Measurements from ENCODE around the gene DIAPH2.
"Not testable (repeated sequence)": the region's sequence is repeated elsewhere in the genome, so short reads cannot be mapped to it uniquely, and the experiment has no call there.

DIAPH2 gene

DNA sequence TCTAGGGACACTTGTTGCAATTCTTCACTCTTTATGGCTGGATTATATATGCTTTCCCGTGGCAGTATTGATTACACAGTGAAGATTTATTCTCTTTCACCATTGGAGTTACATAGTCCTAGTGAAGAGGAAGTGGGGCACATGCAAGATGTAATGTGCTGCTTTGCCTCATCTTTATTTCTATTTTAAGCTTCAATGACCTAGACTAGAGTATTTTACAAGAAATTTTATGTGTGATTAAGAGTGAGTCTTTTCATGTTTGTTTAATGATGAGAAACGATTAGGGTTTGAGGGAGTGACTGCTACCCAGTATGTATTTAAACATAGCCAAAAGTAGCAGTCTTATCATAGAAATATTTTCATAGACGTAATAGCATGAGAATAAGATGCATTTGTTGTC is 30.8 kb downstream of the DIAPH2 start:
- no peak overlapping the region for H3K27ac ChIP-seq (ENCODE audit: low read depth, low read length, severe bottlenecking)
- H3K4me3 ChIP-seq (ENCODE audit: extremely low read depth, insufficient read depth, low read length, poor library complexity, severe bottlenecking) = no peak overlapping the region
- WGBS, 2 experiments (ENCODE audit: insufficient coverage in 2 of 2) = no CpG with 5 or more reads among the region's 3 CpGs
- H3K4me1 ChIP-seq (ENCODE audit: control insufficient read depth, insufficient read depth, low read length, poor library complexity, severe bottlenecking) = no peaks in the 10 kb centered on the region
- H3K9me3 ChIP-seq (ENCODE audit: control insufficient read depth, low read length) = no peaks in the 10 kb centered on the region
- no peaks in the 10 kb centered on the region for H3K36me3 ChIP-seq (ENCODE audit: control insufficient read depth, insufficient read depth, low read length)

DNA sequence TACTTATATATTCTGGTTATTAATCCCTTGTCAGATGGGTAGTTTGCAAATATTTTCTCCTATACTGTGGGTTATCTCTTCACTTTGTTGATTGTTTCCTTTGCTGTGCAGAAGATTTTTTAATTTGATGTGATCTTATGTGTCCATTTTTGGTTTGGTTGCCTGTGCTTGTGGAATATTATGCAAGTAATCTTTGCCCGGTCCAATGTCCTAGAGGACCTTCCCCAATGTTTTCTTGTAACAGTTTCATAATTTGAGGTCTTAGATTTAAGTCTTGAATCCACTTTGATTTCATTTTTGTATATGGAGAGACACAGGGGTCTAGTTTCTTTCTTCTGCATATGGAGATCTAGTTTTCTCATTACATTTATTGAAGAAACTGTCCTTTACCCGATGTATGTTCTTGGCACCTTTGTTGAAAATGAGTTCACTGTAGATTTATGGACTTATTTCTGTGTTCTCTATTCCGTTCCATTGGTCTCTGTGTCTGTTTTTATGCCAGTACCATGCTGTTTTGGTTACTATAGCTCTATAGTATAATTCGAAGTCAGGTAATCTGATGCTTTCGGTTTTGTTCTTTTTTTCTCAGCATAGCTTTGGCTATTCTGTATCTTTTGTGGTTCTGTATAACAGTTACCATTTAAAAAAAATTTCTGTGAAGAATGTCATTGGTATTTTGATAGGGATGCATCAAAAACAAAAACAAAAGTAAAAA is 34.7 kb downstream of the DIAPH2 start:
- Histone ChIP-seq H3K27ac (ENCODE audit: low read depth, low read length, severe bottlenecking) (no peak overlapping the region), H3K36me3 (ENCODE audit: control insufficient read depth, insufficient read depth, low read length) (no peaks in the 10 kb centered on the region), H3K4me1 (ENCODE audit: control insufficient read depth, insufficient read depth, low read length, poor library complexity, severe bottlenecking) (no peaks in the 10 kb centered on the region), H3K9me3 (ENCODE audit: control insufficient read depth, low read length) (no peaks in the 10 kb centered on the region), H3K4me3 (ENCODE audit: extremely low read depth, insufficient read depth, low read length, poor library complexity, severe bottlenecking) (no peak overlapping the region)
- WGBS, 2 experiments (ENCODE audit: insufficient coverage in 2 of 2) = no CpG with 5 or more reads among the region's 5 CpGs

GRCh38 chrX:96721354-96721753 is 36.7 kb downstream of the DIAPH2 start:
- no peaks in the 10 kb centered on the region for H3K4me1 ChIP-seq (ENCODE audit: control insufficient read depth, insufficient read depth, low read length, poor library complexity, severe bottlenecking)
- H3K4me3 ChIP-seq (ENCODE audit: extremely low read depth, insufficient read depth, low read length, poor library complexity, severe bottlenecking) = no peak overlapping the region
- H3K27ac ChIP-seq (ENCODE audit: low read depth, low read length, severe bottlenecking) = no peak overlapping the region
- no peaks in the 10 kb centered on the region for H3K36me3 ChIP-seq (ENCODE audit: control insufficient read depth, insufficient read depth, low read length)
- H3K9me3 ChIP-seq (ENCODE audit: control insufficient read depth, low read length) = no peaks in the 10 kb centered on the region

GRCh38 chrX:96722781-96723180 is 38.1 kb downstream of the DIAPH2 start:
- no CpG with 5 or more reads among the region's 2 CpGs for whole genome bisulfite sequencing, 2 experiments (ENCODE audit: insufficient coverage in 2 of 2)
- H3K27ac ChIP-seq (ENCODE audit: low read depth, low read length, severe bottlenecking) = no peak overlapping the region
- H3K36me3 ChIP-seq (ENCODE audit: control insufficient read depth, insufficient read depth, low read length) = no peaks in the 10 kb centered on the region

DNA sequence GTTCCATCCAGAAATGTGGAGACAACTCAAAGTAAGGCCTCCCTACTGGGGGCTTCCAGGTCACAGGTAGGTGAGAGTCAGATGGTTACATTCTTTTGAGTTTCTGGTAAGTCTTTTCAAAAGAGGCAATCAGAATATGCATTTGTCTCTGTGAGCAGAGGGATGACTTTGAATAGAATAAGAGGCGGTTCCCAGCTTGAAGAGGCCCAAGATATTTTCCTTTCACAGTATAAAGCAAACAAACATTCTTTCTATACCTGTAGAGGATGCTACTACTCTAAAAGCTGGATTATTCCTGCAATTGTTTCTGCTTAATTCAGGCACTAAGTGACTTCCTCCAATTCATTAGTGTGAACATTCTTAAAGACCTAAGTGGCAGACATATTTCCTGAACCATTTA is 44.4 kb downstream of the DIAPH2 start:
- Histone ChIP-seq H3K9me3 (ENCODE audit: control insufficient read depth, low read length) (no peaks in the 10 kb centered on the region), H3K27ac (ENCODE audit: low read depth, low read length, severe bottlenecking) (no peak overlapping the region), H3K4me1 (ENCODE audit: control insufficient read depth, insufficient read depth, low read length, poor library complexity, severe bottlenecking) (no peaks in the 10 kb centered on the region), H3K4me3 (ENCODE audit: extremely low read depth, insufficient read depth, low read length, poor library complexity, severe bottlenecking) (no peak overlapping the region), H3K36me3 (ENCODE audit: control insufficient read depth, insufficient read depth, low read length) (no peaks in the 10 kb centered on the region)
- WGBS, 2 experiments (ENCODE audit: insufficient coverage in 2 of 2) = no CpG with 5 or more reads among the region's 1 CpG

More at GRCh38 chrX:96722781-96723180, 38.1 kb downstream of the DIAPH2 start:
- H3K4me3 ChIP-seq (ENCODE audit: extremely low read depth, insufficient read depth, low read length, poor library complexity, severe bottlenecking) = no peak overlapping the region
- no peaks in the 10 kb centered on the region for H3K4me1 ChIP-seq (ENCODE audit: control insufficient read depth, insufficient read depth, low read length, poor library complexity, severe bottlenecking)
- no peaks in the 10 kb centered on the region for H3K9me3 ChIP-seq (ENCODE audit: control insufficient read depth, low read length)

DNA sequence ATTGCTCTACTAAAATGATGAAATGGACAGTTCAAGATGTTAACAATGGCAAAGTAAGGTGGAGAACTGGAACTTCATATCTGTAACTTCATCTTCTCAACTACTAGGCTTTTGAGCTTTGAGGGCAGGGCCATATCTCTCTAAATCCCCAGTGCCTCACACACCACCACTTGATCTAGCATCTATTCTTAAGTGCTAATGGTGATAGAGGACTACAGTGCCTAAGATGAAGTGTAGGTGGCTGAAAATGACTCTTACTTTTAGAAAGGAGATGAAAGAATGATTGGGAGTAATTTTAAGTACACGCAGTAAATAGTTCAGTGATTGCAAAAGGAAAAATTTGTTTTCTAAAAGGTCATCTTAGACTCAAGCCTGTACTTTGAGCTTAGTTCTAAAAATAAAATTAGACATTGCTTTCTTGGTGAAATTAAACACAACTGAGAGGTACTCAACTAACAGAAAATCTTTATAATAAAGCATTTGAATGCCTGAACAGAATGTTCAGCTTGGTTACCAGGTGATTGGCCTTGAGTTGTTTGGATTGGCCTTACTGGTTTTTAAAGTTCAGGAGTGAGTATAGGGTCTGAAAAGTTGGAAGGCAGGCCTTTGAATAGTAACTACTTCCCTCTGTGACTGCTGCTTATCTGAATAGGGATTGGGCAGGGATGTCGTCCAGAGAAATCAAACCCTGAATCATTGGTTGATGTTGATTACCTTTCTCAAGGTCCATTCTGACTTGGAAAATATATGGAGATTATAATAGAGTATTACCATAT is 45.4 kb downstream of the DIAPH2 start:
- H3K27ac ChIP-seq (ENCODE audit: low read depth, low read length, severe bottlenecking) = no peak overlapping the region
- no peaks in the 10 kb centered on the region for H3K4me1 ChIP-seq (ENCODE audit: control insufficient read depth, insufficient read depth, low read length, poor library complexity, severe bottlenecking)
- H3K9me3 ChIP-seq (ENCODE audit: control insufficient read depth, low read length) = no peaks in the 10 kb centered on the region
- no peaks in the 10 kb centered on the region for H3K36me3 ChIP-seq (ENCODE audit: control insufficient read depth, insufficient read depth, low read length)
- WGBS, 2 experiments (ENCODE audit: insufficient coverage in 2 of 2) = no CpG with 5 or more reads among the region's 2 CpGs
- H3K4me3 ChIP-seq (ENCODE audit: extremely low read depth, insufficient read depth, low read length, poor library complexity, severe bottlenecking) = no peak overlapping the region

DNA sequence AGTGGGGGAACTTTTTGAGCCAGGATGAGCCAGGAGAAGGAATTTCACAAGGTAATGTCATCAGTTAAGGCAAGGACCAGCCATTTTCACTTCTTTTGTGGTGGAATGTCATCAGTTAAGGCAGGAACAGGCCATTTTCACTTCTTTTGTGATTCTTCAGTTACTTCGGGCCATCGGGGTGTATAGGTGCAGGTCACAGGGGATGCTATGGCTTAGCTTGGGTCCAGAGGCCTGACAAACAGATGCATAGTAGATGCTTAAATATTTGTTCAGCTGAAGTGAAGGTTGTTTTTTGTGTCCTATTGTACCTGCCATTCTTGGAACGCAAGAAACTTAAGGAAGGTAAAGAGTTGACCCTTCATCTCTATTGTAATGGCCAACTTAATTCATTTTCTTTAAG is 46.4 kb downstream of the DIAPH2 start:
- not testable (repeated sequence) for H3K4me1 ChIP-seq (ENCODE audit: control insufficient read depth, insufficient read depth, low read length, poor library complexity, severe bottlenecking); H3K9me3 ChIP-seq (ENCODE audit: control insufficient read depth, low read length)
- 80% methylated on average over 1 of the region's 3 CpGs; no CpG with 5 or more reads in 1 of the 2 experiments for WGBS, 2 experiments (ENCODE audit: insufficient coverage in 2 of 2)

GRCh38 chrX:96743367-96744073 is 58.9 kb downstream of the DIAPH2 start:
- Histone ChIP-seq H3K9me3 (ENCODE audit: control insufficient read depth, low read length) (no peaks in the 10 kb centered on the region), H3K4me3 (ENCODE audit: extremely low read depth, insufficient read depth, low read length, poor library complexity, severe bottlenecking) (no peak overlapping the region), H3K27ac (ENCODE audit: low read depth, low read length, severe bottlenecking) (no peak overlapping the region), H3K36me3 (ENCODE audit: control insufficient read depth, insufficient read depth, low read length) (peaks cover 8% of the 10 kb centered on the region), H3K4me1 (ENCODE audit: control insufficient read depth, insufficient read depth, low read length, poor library complexity, severe bottlenecking) (no peaks in the 10 kb centered on the region)
- no CpG with 5 or more reads among the region's 1 CpG for WGBS, 2 experiments (ENCODE audit: insufficient coverage in 2 of 2)

More for the DNA sequence above, 46.4 kb downstream of the DIAPH2 start:
- not testable (repeated sequence) for H3K36me3 ChIP-seq (ENCODE audit: control insufficient read depth, insufficient read depth, low read length); H3K27ac ChIP-seq (ENCODE audit: low read depth, low read length, severe bottlenecking); H3K4me3 ChIP-seq (ENCODE audit: extremely low read depth, insufficient read depth, low read length, poor library complexity, severe bottlenecking)

GRCh38 chrX:96752781-96753180 is 68.1 kb downstream of the DIAPH2 start:
- Histone ChIP-seq H3K27ac (ENCODE audit: low read depth, low read length, severe bottlenecking) (no peak overlapping the region), H3K9me3 (ENCODE audit: control insufficient read depth, low read length) (no peaks in the 10 kb centered on the region), H3K36me3 (ENCODE audit: control insufficient read depth, insufficient read depth, low read length) (no peaks in the 10 kb centered on the region), H3K4me3 (ENCODE audit: extremely low read depth, insufficient read depth, low read length, poor library complexity, severe bottlenecking) (no peak overlapping the region), H3K4me1 (ENCODE audit: control insufficient read depth, insufficient read depth, low read length, poor library complexity, severe bottlenecking) (no peaks in the 10 kb centered on the region)
- no CpG with 5 or more reads among the region's 5 CpGs for WGBS, 2 experiments (ENCODE audit: insufficient coverage in 2 of 2)

DNA sequence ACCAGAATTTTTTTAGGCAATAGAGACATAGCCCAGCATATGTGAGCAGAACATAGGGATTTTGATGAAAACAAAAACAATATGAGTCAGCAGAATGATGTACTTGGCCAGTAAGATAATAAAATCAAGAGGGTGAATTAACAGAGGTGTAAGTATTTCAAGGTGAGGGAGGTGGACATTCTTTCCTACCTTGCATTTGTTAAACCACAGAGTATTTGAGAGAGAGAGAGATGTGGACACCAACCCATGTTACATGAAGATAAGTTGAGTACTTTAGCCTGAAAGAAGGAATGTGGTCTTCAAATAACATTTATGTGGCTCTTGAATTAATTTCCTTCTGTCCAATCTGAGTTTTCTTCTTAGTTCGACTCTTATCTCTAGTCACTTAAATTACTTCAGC is 68.6 kb downstream of the DIAPH2 start:
- no peaks in the 10 kb centered on the region for H3K4me1 ChIP-seq (ENCODE audit: control insufficient read depth, insufficient read depth, low read length, poor library complexity, severe bottlenecking)
- no peaks in the 10 kb centered on the region for H3K36me3 ChIP-seq (ENCODE audit: control insufficient read depth, insufficient read depth, low read length)
- no peak overlapping the region for H3K4me3 ChIP-seq (ENCODE audit: extremely low read depth, insufficient read depth, low read length, poor library complexity, severe bottlenecking)
- H3K9me3 ChIP-seq (ENCODE audit: control insufficient read depth, low read length) = no peaks in the 10 kb centered on the region
- no peak overlapping the region for H3K27ac ChIP-seq (ENCODE audit: low read depth, low read length, severe bottlenecking)
- WGBS, 2 experiments (ENCODE audit: insufficient coverage in 2 of 2) = no CpG with 5 or more reads among the region's 1 CpG
